Spleen (tissue), 11 donors: Measurements from ENCODE around the gene PALLD. TPM values are rescaled to one million over a fixed set of nuclear protein-coding genes. Genes with fewer than 3 reads are reported as not detected.

Source experiments
- DNase-seq: peaks from one replicate; pipeline ENCODE4 v3.0.0-alpha.2; 2020
- H3K27ac ChIP-seq, 8 donors: fragments of 200-600 bp; sonication (generic) in 7 of 8; 1 replicate in 4 of 8; 2 replicates in 4 of 8; pipeline versions ENCODE4 v1.5.0 to v1.8.0; 2016 to 2021; ENCODE audit warnings: inconsistent platforms in 4 of 8, mild to moderate bottlenecking in 4 of 8, moderate library complexity in 1 of 8
- H3K27me3 ChIP-seq, 7 donors: fragments of 200-600 bp; sonication (generic) in 6 of 7; replicated peaks in 1 of 7; 1 replicate in 4 of 7; 2 replicates in 3 of 7; pipeline versions ENCODE4 v1.5.0 to v1.8.0; 2016 to 2021; ENCODE audit warnings: inconsistent platforms in 3 of 7, mild to moderate bottlenecking in 1 of 7
- H3K36me3 ChIP-seq, 6 donors: fragments of 200-600 bp; sonication (generic) in 5 of 6; 1 replicate in 4 of 6; 2 replicates in 2 of 6; pipeline versions ENCODE4 v1.5.0 to v1.8.0; 2016 to 2021; ENCODE audit warnings: inconsistent platforms in 2 of 6
- H3K4me1 ChIP-seq, 6 donors: fragments of 200-600 bp; sonication (generic) in 5 of 6; 1 replicate in 3 of 6; 2 replicates in 3 of 6; pipeline versions ENCODE4 v1.5.0 to v1.8.0; 2016 to 2021; ENCODE audit warnings: inconsistent platforms in 3 of 6
- H3K4me3 ChIP-seq, 8 donors: fragments of 200-600 bp; sonication (generic) in 7 of 8; 1 replicate in 4 of 8; 2 replicates in 4 of 8; pipeline versions ENCODE4 v1.5.0 to v1.8.0; 2016 to 2021; ENCODE audit warnings: inconsistent platforms in 4 of 8, mild to moderate bottlenecking in 4 of 8, moderate library complexity in 2 of 8
- H3K9me3 ChIP-seq, 8 donors: fragments of 200-600 bp; sonication (generic) in 7 of 8; 1 replicate in 4 of 8; 2 replicates in 4 of 8; pipeline versions ENCODE4 v1.5.0 to v1.8.0; 2016 to 2021; ENCODE audit warnings: inconsistent platforms in 4 of 8
- POLR2A ChIP-seq, 3 donors: fragments of 450-650 bp; IDR thresholded peaks; one replicate each; pipeline ENCODE4 v1.5.1; 2017; ENCODE audit warnings: antibody characterized with exemption in 3 of 3, mild to moderate bottlenecking in 1 of 3
- POLR2AphosphoS5 ChIP-seq, 3 donors: sonication (generic); formaldehyde crosslinking; IDR thresholded peaks; one replicate each; pipeline ENCODE4 v1.5.1; 2017; ENCODE audit warnings: antibody characterized with exemption in 3 of 3
- WGBS, 5 donors: extraction: QIAGEN DNeasy Blood & Tissue Kit in 3 of 5; methylation state at CpG; one replicate each; pipeline versions ENCODE4 v1.1.5 to v1.1.7; 2013 to 2018; 5-methylcytosine and 5-hydroxymethylcytosine counted together
- intact Hi-C: fragments of 100-400 bp; cut with DNase I; formaldehyde crosslinking; loops from one replicate; pipeline ENCODE4 v1.15.0; 2023; ENCODE audit warnings: low total_unique reads
- polyA plus RNA-seq, 3 donors: library from polyadenylated mRNA; stranded (reverse); fragments of 200-250 nt; gene quantifications; one replicate each; pipeline ENCODE4 v1.2.1, GENCODE V29; 2013
- total RNA-seq, 7 donors: library from RNA; depleted of rRNA in 3 of 7; stranded (reverse); fragments of >200 nt in 3 of 7; fragmentation: NEBNext Ultra II Directional in 4 of 7; extraction: Animal tissue kit (Norgen Biotek cat#: 25700) in 4 of 7; gene quantifications; one replicate each; pipeline versions ENCODE4 v1.1.0 to v1.2.1, GENCODE V29; 2016 to 2021
- TF ChIP-seq, protein P1 (sequence below), 11 experiments: fragments of 200-600 bp in 7 of 11; fragments of 450-650 bp in 4 of 11; sonication (generic) in 4 of 11; IDR thresholded peaks in 8 of 11; conservative IDR thresholded peaks in 3 of 11; 1 replicate in 7 of 11; 2 replicates in 4 of 11; pipeline versions ENCODE4 v1.4.0 to v1.8.0; 2016 to 2021; ENCODE audit warnings: antibody characterized with exemption in 11 of 11, inconsistent platforms in 4 of 11, mild to moderate bottlenecking in 1 of 11
- donor health status: healthy with polysubstance abuse.
- donor health status: DM: no; HTN: no; CAD: no; lungs with moderate emphysema.
- donor health status: DM: no; HTN: no; CAD: no.
- donor health status: Bipolar disorder and iron deficiency.
- donor health status: healthy.
- donor health status: DM: no; HTN: no; CAD: no.
- donor health status: DM: yes; HTN: yes; CAD: no.

The PALLD gene
- total and polyA plus RNA-seq, 10 donors, result 24.3 to 228 (median 142) TPM

- Histone ChIP-seq H3K27me3 (no peaks in the 10 kb centered on the region), H3K9me3 (no peaks in the 10 kb centered on the region), H3K36me3 (no peaks in the 10 kb centered on the region), H3K4me1 (peaks cover 0 to 4% (median 0%) of the 10 kb centered on the region in 6 donors), H3K4me3 (no peak overlapping the region), H3K27ac (no peak overlapping the region)
- intact Hi-C loops, result no loop called here
- no peak for DNase-seq
- 56 to 72% (median 67%) methylated on average over 2 of the region's 2 CpGs for whole genome bisulfite sequencing, 5 donors
- TF ChIP-seq POLR2A (IDR thresholded peaks at IDR 0.05), result no peak
- TF ChIP-seq, protein P1, sequence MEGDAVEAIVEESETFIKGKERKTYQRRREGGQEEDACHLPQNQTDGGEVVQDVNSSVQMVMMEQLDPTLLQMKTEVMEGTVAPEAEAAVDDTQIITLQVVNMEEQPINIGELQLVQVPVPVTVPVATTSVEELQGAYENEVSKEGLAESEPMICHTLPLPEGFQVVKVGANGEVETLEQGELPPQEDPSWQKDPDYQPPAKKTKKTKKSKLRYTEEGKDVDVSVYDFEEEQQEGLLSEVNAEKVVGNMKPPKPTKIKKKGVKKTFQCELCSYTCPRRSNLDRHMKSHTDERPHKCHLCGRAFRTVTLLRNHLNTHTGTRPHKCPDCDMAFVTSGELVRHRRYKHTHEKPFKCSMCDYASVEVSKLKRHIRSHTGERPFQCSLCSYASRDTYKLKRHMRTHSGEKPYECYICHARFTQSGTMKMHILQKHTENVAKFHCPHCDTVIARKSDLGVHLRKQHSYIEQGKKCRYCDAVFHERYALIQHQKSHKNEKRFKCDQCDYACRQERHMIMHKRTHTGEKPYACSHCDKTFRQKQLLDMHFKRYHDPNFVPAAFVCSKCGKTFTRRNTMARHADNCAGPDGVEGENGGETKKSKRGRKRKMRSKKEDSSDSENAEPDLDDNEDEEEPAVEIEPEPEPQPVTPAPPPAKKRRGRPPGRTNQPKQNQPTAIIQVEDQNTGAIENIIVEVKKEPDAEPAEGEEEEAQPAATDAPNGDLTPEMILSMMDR (IDR thresholded peaks at IDR 0.05 in 8 of 11, conservative IDR thresholded peaks at IDR 0.05 in 3 of 11), result no peak
- no peak for TF ChIP-seq POLR2AphosphoS5 (IDR thresholded peaks at IDR 0.05)
Observed at GRCh38 chr4:168651374-168651773, 154.5 kb downstream of the PALLD start.

DNA sequence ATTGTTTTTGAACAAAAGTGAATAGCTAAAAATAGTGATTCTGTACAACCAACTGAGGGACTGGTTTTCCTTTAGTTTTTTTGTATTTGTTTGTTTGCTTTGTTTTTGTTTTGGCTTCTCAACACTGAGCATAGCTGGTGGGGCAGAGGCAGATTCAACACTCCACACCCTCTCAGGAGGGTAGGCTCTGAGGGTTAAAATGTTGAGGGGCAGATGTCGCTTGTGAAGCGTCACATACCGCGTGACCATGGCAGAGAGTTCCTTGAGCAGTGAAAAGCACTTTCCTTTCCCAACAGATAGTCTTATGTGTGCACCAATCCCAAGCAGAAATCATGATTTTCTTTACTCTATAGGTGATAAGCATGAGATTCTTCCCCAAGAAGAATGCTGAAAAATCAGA, 155.0 kb downstream of the PALLD start:
- 85 to 96% (median 90%) methylated on average over 4 of the region's 4 CpGs for WGBS, 5 donors
- Histone ChIP-seq H3K4me3 (no peak overlapping the region), H3K27ac (no peak overlapping the region), H3K36me3 (no peaks in the 10 kb centered on the region), H3K4me1 (peaks cover 0 to 4% (median 0%) of the 10 kb centered on the region in 6 donors), H3K9me3 (no peaks in the 10 kb centered on the region), H3K27me3 (no peaks in the 10 kb centered on the region)
- intact Hi-C loops, result no loop called here
- TF ChIP-seq, protein P1 (IDR thresholded peaks at IDR 0.05 in 8 of 11, conservative IDR thresholded peaks at IDR 0.05 in 3 of 11), result no peak
- no peak for TF ChIP-seq POLR2A (IDR thresholded peaks at IDR 0.05)
- no peak for TF ChIP-seq POLR2AphosphoS5 (IDR thresholded peaks at IDR 0.05)
- DNase-seq, result no peak

- no peak for DNase-seq
- no peaks in the 10 kb centered on the region for H3K9me3 ChIP-seq
- no peak overlapping the region for H3K4me3 ChIP-seq
- 87 to 95% (median 90%) methylated on average over 2 of the region's 2 CpGs for WGBS, 5 donors
- H3K4me1 ChIP-seq, result peaks cover 0 to 4% (median 0%) of the 10 kb centered on the region in 6 donors
- TF ChIP-seq, protein P1 (IDR thresholded peaks at IDR 0.05 in 8 of 11, conservative IDR thresholded peaks at IDR 0.05 in 3 of 11), result no peak
- TF ChIP-seq POLR2A (IDR thresholded peaks at IDR 0.05) (no peak), POLR2AphosphoS5 (IDR thresholded peaks at IDR 0.05) (no peak)
- no peaks in the 10 kb centered on the region for H3K27me3 ChIP-seq
- no peaks in the 10 kb centered on the region for H3K36me3 ChIP-seq
- H3K27ac ChIP-seq, result no peak overlapping the region
- intact Hi-C loops, result no loop called here
Observed at GRCh38 chr4:168652755-168653154, 155.9 kb downstream of the PALLD start.

- TF ChIP-seq, protein P1 (IDR thresholded peaks at IDR 0.05 in 8 of 11, conservative IDR thresholded peaks at IDR 0.05 in 3 of 11), result no peak
- no peak for TF ChIP-seq POLR2A (IDR thresholded peaks at IDR 0.05)
- no peak for TF ChIP-seq POLR2AphosphoS5 (IDR thresholded peaks at IDR 0.05)
- intact Hi-C loops, result no loop called here
- Histone ChIP-seq H3K9me3 (no peaks in the 10 kb centered on the region), H3K4me1 (peaks cover 0 to 4% (median 0%) of the 10 kb centered on the region in 6 donors), H3K27ac (no peak overlapping the region), H3K4me3 (no peak overlapping the region), H3K27me3 (no peaks in the 10 kb centered on the region), H3K36me3 (no peaks in the 10 kb centered on the region)
- WGBS, 5 donors, result 64 to 83% (median 72%) methylated on average over 4 of the region's 4 CpGs
- no peak for DNase-seq
Observed at GRCh38 chr4:168654104-168654847, 157.4 kb downstream of the PALLD start.
